H1 (cell line): ENCODE results near the gene ACAA1. TPM values are rescaled to one million over a fixed set of nuclear protein-coding genes. Genes with fewer than 3 reads are reported as not detected.

Experiments
- CTCF ChIA-PET: fragments of 300-600 bp; sonication (Branson Sonifier 250); formaldehyde crosslinking; loops from one replicate; lab custom pipeline; 2021; ENCODE audit not compliant: partially characterized antibody; lab: Charles Lee
- POLR2A ChIA-PET: fragments of 300-600 bp; sonication (Branson Sonifier 250); formaldehyde crosslinking; loops from one replicate; lab custom pipeline; 2021; ENCODE audit warnings: inconsistent platforms; ENCODE audit not compliant: partially characterized antibody; lab: Charles Lee
- DNase-seq, 2 experiments: peaks; one replicate each; pipeline versions ENCODE4 v3.0.0 to v3.0.0-alpha.2; 2010 to 2022; ENCODE audit warnings: low spot score in 2 of 2, low read depth in 1 of 2, mixed read lengths in 1 of 2
- FAIRE-seq: peaks from 2 replicates; lab custom pipeline; 2011; peaks lifted over from hg19 to GRCh38; lab: Jason Lieb, UNC
- H2AFZ ChIP-seq: 2 replicates; pipeline ENCODE4 v1.8.1; 2012; ENCODE audit warnings: low read length, inconsistent platforms
- H2AK5ac ChIP-seq: 2 replicates; pipeline ENCODE4 v1.6.1; 2013; ENCODE audit warnings: low read depth, low read length
- H2BK120ac ChIP-seq: replicated peaks from 2 replicates; pipeline ENCODE3; 2013; ENCODE audit warnings: low read depth, low read length, inconsistent platforms
- H2BK12ac ChIP-seq: 2 replicates; pipeline ENCODE4 v1.6.1; 2013; ENCODE audit warnings: low read depth, low read length
- H2BK15ac ChIP-seq: 2 replicates; pipeline ENCODE4 v1.6.1; 2013; ENCODE audit warnings: low read length
- H2BK20ac ChIP-seq: 2 replicates; pipeline ENCODE4 v1.6.1; 2013; ENCODE audit warnings: low read length
- H2BK5ac ChIP-seq: 2 replicates; pipeline ENCODE4 v1.6.1; 2013; ENCODE audit warnings: low read depth, low read length
- H3K14ac ChIP-seq: 2 replicates; pipeline ENCODE4 v1.6.1; 2013; ENCODE audit warnings: inconsistent platforms; ENCODE audit not compliant: insufficient read length
- H3K18ac ChIP-seq: 2 replicates; pipeline ENCODE4 v1.6.1; 2013; ENCODE audit warnings: low read length; ENCODE audit errors: extremely low read depth
- H3K23ac ChIP-seq: 2 replicates; pipeline ENCODE4 v1.6.1; 2013; ENCODE audit warnings: inconsistent platforms; ENCODE audit not compliant: insufficient read length
- H3K23me2 ChIP-seq: 2 replicates; pipeline ENCODE4 v1.6.1; 2013; ENCODE audit warnings: low read depth, low read length
- H3K27ac ChIP-seq: 2 replicates; pipeline ENCODE4 v1.6.1; 2011; ENCODE audit warnings: low read depth, low read length, inconsistent platforms
- H3K27me3 ChIP-seq, 4 experiments: replicated peaks in 1 of 4; 1 replicate in 1 of 4; 2 replicates in 3 of 4; pipeline versions ENCODE4 v1.6.1 to v1.8.1; 2011 to 2013; ENCODE audit warnings: low read length in 3 of 4, mild to moderate bottlenecking in 3 of 4, inconsistent platforms in 2 of 4, mixed read lengths in 2 of 4, moderate library complexity in 1 of 4; ENCODE audit not compliant: control insufficient read depth in 3 of 4, insufficient read depth in 3 of 4; ENCODE audit errors: extremely low read depth in 1 of 4
- H3K36me3 ChIP-seq, 4 experiments: 2 replicates each; pipeline versions ENCODE4 v1.6.1 to v1.8.1; 2011 to 2013; ENCODE audit warnings: mild to moderate bottlenecking in 4 of 4, low read length in 3 of 4, moderate library complexity in 2 of 4, control low read depth in 1 of 4, inconsistent platforms in 1 of 4; ENCODE audit not compliant: insufficient read depth in 4 of 4, control insufficient read depth in 2 of 4
- H3K4ac ChIP-seq: replicated peaks from 2 replicates; pipeline ENCODE3; 2013; ENCODE audit warnings: low read length, low read depth, mixed read lengths, inconsistent platforms; ENCODE audit not compliant: insufficient read length
- H3K4me1 ChIP-seq, 4 experiments: replicated peaks in 1 of 4; 1 replicate in 1 of 4; 2 replicates in 3 of 4; pipeline versions ENCODE4 v1.6.1 to v1.8.1; 2011 to 2013; ENCODE audit warnings: low read length in 3 of 4, inconsistent platforms in 2 of 4, mixed read lengths in 1 of 4; ENCODE audit not compliant: insufficient read depth in 4 of 4, control insufficient read depth in 3 of 4
- H3K4me2 ChIP-seq, 2 experiments: 2 replicates each; pipeline versions ENCODE4 v1.6.1 to v1.8.1; 2011 to 2013; ENCODE audit warnings: low read depth in 2 of 2, low read length in 2 of 2, control low read depth in 1 of 2, inconsistent platforms in 1 of 2, mild to moderate bottlenecking in 1 of 2; ENCODE audit not compliant: insufficient read depth in 1 of 2
- H3K4me3 ChIP-seq, 4 experiments: fragments of 200-600, 300-600 bp in 1 of 4; sonication (generic), shearing (Covaris generic), sonication (Bioruptor Twin) in 1 of 4; 2 replicates each; pipeline versions ENCODE4 v1.5.1 to v1.8.1; 2011 to 2016; ENCODE audit warnings: low read length in 4 of 4, low read depth in 3 of 4, control low read depth in 2 of 4, inconsistent platforms in 2 of 4, mild to moderate bottlenecking in 2 of 4, mixed read lengths in 1 of 4, moderate library complexity in 1 of 4; ENCODE audit not compliant: insufficient read depth in 2 of 4; ENCODE audit errors: extremely low read depth in 1 of 4
- H3K56ac ChIP-seq: replicated peaks from 2 replicates; pipeline ENCODE3; 2013; ENCODE audit warnings: low read depth, mild to moderate bottlenecking, mixed read lengths, low read length, inconsistent platforms; ENCODE audit not compliant: insufficient read length
- H3K79me1 ChIP-seq: 2 replicates; pipeline ENCODE4 v1.6.1; 2013; ENCODE audit warnings: low read depth, low read length, control low read depth
- H3K79me2 ChIP-seq, 2 experiments: 2 replicates each; pipeline versions ENCODE4 v1.6.1 to v1.8.1; 2012 to 2013; ENCODE audit warnings: low read length in 2 of 2, mild to moderate bottlenecking in 2 of 2, inconsistent platforms in 1 of 2; ENCODE audit not compliant: insufficient read depth in 2 of 2, control insufficient read depth in 1 of 2
- H3K9ac ChIP-seq, 4 experiments: replicated peaks in 1 of 4; 1 replicate in 1 of 4; 2 replicates in 3 of 4; pipeline versions ENCODE4 v1.6.1 to v1.8.1; 2011 to 2013; ENCODE audit warnings: low read depth in 3 of 4, low read length in 3 of 4, control low read depth in 2 of 4, mild to moderate bottlenecking in 2 of 4, moderate library complexity in 2 of 4, inconsistent platforms in 1 of 4; ENCODE audit errors: extremely low read depth in 1 of 4
- H3K9me3 ChIP-seq, 2 experiments: 2 replicates each; pipeline versions ENCODE4 v1.6.1 to v1.8.1; 2012 to 2013; ENCODE audit warnings: mild to moderate bottlenecking in 2 of 2, moderate library complexity in 2 of 2, control low read depth in 1 of 2, inconsistent platforms in 1 of 2, low read depth in 1 of 2, low read length in 1 of 2, mixed read lengths in 1 of 2; ENCODE audit not compliant: insufficient read depth in 2 of 2
- H4K20me1 ChIP-seq, 2 experiments: replicated peaks in 1 of 2; 2 replicates each; pipeline versions ENCODE3 to v1.8.1; 2011 to 2013; ENCODE audit warnings: inconsistent platforms in 2 of 2, low read length in 2 of 2, mild to moderate bottlenecking in 1 of 2; ENCODE audit not compliant: insufficient read depth in 2 of 2, control insufficient read depth in 1 of 2
- H4K5ac ChIP-seq: 2 replicates; pipeline ENCODE4 v1.6.1; 2013; ENCODE audit warnings: low read length, low read depth, mixed read lengths, inconsistent platforms; ENCODE audit not compliant: insufficient read length
- H4K8ac ChIP-seq: 2 replicates; pipeline ENCODE4 v1.8.0; 2013; ENCODE audit warnings: mild to moderate bottlenecking, moderate library complexity, low read length, inconsistent platforms; ENCODE audit not compliant: insufficient read depth; ENCODE audit errors: extremely low read depth
- H4K91ac ChIP-seq: replicated peaks from 2 replicates; pipeline ENCODE3; 2013; ENCODE audit warnings: low read length, mixed read lengths, inconsistent platforms; ENCODE audit not compliant: insufficient read length
- CREB1 ChIP-seq: IDR thresholded peaks from 2 replicates; pipeline ENCODE4 v1.6.1; 2012; ENCODE audit warnings: inconsistent platforms
- JUND ChIP-seq: IDR thresholded peaks from 2 replicates; pipeline ENCODE4 v1.6.1; 2011; ENCODE audit warnings: mild to moderate bottlenecking, improper control_type of control experiment, low read length
- NRF1 ChIP-seq: IDR thresholded peaks from 2 replicates; pipeline ENCODE4 v1.6.1; 2011; ENCODE audit warnings: mild to moderate bottlenecking, low read depth, low read length, improper control_type of control experiment
- POLR2AphosphoS5 ChIP-seq: IDR thresholded peaks from 2 replicates; pipeline ENCODE4 v1.6.1; 2011; ENCODE audit warnings: low read depth, low read length
- RAD21 ChIP-seq, 2 experiments: IDR thresholded peaks in 1 of 2; conservative IDR thresholded peaks in 1 of 2; 2 replicates each; pipeline ENCODE4 v1.6.1; 2011; ENCODE audit warnings: low read depth in 2 of 2, low read length in 2 of 2, improper control_type of control experiment in 1 of 2, inconsistent platforms in 1 of 2, mild to moderate bottlenecking in 1 of 2, moderate library complexity in 1 of 2
- RNF2 ChIP-seq: fragments of 200-900, 300-1000 bp; sonication (generic); IDR thresholded peaks from 2 replicates; pipeline ENCODE4 v1.7.1; 2016; ENCODE audit warnings: borderline replicate concordance, low read depth, mild to moderate bottlenecking, antibody characterized with exemption, low read length; ENCODE audit not compliant: poor library complexity, severe bottlenecking; ENCODE audit errors: missing control alignments
- SAP30 ChIP-seq: fragments of 300-600 bp; sonication (generic); IDR thresholded peaks from 2 replicates; pipeline ENCODE4 v1.7.1; 2012; ENCODE audit warnings: low read length, moderate library complexity, mild to moderate bottlenecking, inconsistent platforms; ENCODE audit not compliant: insufficient read depth, insufficient replicate concordance
- TAF7 ChIP-seq: optimal IDR thresholded peaks from 2 replicates; pipeline ENCODE3; 2011; ENCODE audit warnings: low read depth, mild to moderate bottlenecking, inconsistent platforms, low read length, moderate library complexity, borderline replicate concordance
- WGBS, 2 experiments: shearing (Covaris generic) in 1 of 2; methylation state at CpG; one replicate each; pipeline versions ENCODE4 v1.1.6 to v1.1.7; 2013 to 2015; ENCODE audit warnings: low lambda C conversion rate in 2 of 2, mixed read lengths in 2 of 2, inconsistent platforms in 1 of 2, low coverage in 1 of 2, missing lambda C conversion rate in 1 of 2; ENCODE audit not compliant: insufficient replicate concordance in 2 of 2, insufficient coverage in 1 of 2, insufficient read length in 1 of 2; ENCODE audit errors: extremely low coverage in 1 of 2, missing lambda C conversion rate in 1 of 2; 5-methylcytosine and 5-hydroxymethylcytosine counted together
- polyA plus RNA-seq, 7 experiments: library from polyadenylated mRNA; depleted of rRNA in 3 of 7; stranded (reverse) in 5 of 7; unstranded in 2 of 7; fragments of >200 nt in 5 of 7; fragments of 200-250 nt in 2 of 7; gene quantifications; 1 replicate in 5 of 7; 2 replicates in 1 of 7; 4 replicates in 1 of 7; pipeline versions ENCODE4 v1.2.1 to v1.2.3, GENCODE V29; 2011 to 2013; ENCODE audit warnings: missing spikeins in 2 of 7, mixed read lengths in 2 of 7
- total RNA-seq: library from RNA; stranded (reverse); fragmentation: NEBNext Ultra II Directional; extraction: Animal tissue kit (Norgen Biotek cat#: 25700); gene quantifications from 2 replicates; pipeline ENCODE4 v1.2.1, GENCODE V29; 2021

Gene ACAA1
- total and polyA plus RNA-seq, 2 of the 8 experiments (the other 6 are each of a cell fraction or from before 2014, with no cell fraction given), result 23.1 to 34.8 TPM

GRCh38 chr3:38117748-38118420 lies 19.0 kb downstream of the ACAA1 start:
- no peak overlapping the region for H4K91ac ChIP-seq
- H3K18ac ChIP-seq, result no peak overlapping the region
- H3K27me3 ChIP-seq, result no peaks in the 10 kb centered on the region
- H2BK5ac ChIP-seq, result no peak overlapping the region
- H3K79me2 ChIP-seq, result no peaks in the 10 kb centered on the region
- H3K4me1 ChIP-seq, result no peaks in the 10 kb centered on the region
- no peak overlapping the region for H4K5ac ChIP-seq
- no peak overlapping the region for H3K23ac ChIP-seq
- no peak overlapping the region for H2BK120ac ChIP-seq
- no peak for FAIRE-seq
- H3K14ac ChIP-seq, result no peak overlapping the region
- 66% methylated on average over 11 of the region's 11 CpGs; no CpG with 5 or more reads in 1 of the 2 experiments for WGBS, 2 experiments
- H3K4me3 ChIP-seq, result no peak overlapping the region
- no peak overlapping the region for H2AFZ ChIP-seq
- no peak overlapping the region for H4K8ac ChIP-seq
- peak in 1 of 2 experiments; percentile 87 for DNase-seq
- ChIA-PET POLR2A (interaction anchor here (1.3 to 4.2 kb wide), 3 partner anchors 9 to 48 kb away, joined by 4 to 20 read pairs (median 14); no protein-coding TSS in a partner anchor), CTCF (interaction anchor here (0.6 to 8.8 kb wide), 41 partner anchors 10 to 538 kb away, joined by 3 to 105 read pairs (median 4); partner anchors contain the start of genes ACAA1 and SLC22A14)
- no peak overlapping the region for H3K4me2 ChIP-seq
- H3K9ac ChIP-seq, result no peak overlapping the region
- peaks cover 0 to 11% (median 7%) of the 10 kb centered on the region in 4 experiments; a peak in 5 of 8 replicates for H3K36me3 ChIP-seq
- no peak overlapping the region for H2AK5ac ChIP-seq
- H3K27ac ChIP-seq, result no peak overlapping the region
- H3K4ac ChIP-seq, result no peak overlapping the region
- H4K20me1 ChIP-seq, result peaks cover 0 to 8% of the 10 kb centered on the region in 2 experiments
- no peaks in the 10 kb centered on the region for H3K23me2 ChIP-seq
- no peak overlapping the region for H2BK15ac ChIP-seq
- no peak overlapping the region; the same call in 1 of the 2 replicates for H2BK12ac ChIP-seq
- H3K9me3 ChIP-seq, result no peaks in the 10 kb centered on the region; a peak in 1 of 4 replicates
- H3K79me1 ChIP-seq, result no peaks in the 10 kb centered on the region
- no peak overlapping the region for H2BK20ac ChIP-seq
- H3K56ac ChIP-seq, result no peak overlapping the region
- TF ChIP-seq CREB1 (peak; percentile 27; the same call in 1 of the 2 replicates), POLR2AphosphoS5 (peak; percentile 55; the same call in 1 of the 2 replicates), SAP30 (no peak), RAD21 (IDR thresholded peaks at IDR 0.05 in 1 of 2, conservative IDR thresholded peaks at IDR 0.05 in 1 of 2; ENCODE audit: low read depth in 2 of 2, low read length in 2 of 2) (peak; percentile 86 to 87), RNF2 (no peak), TAF7 (no peak), JUND (no peak), NRF1 (no peak)
